H9 (cell line): ENCODE results near the gene RNF114. TPM values are rescaled to one million over a fixed set of nuclear protein-coding genes. Genes with fewer than 3 reads are reported as not detected.

Source experiments
- DNase-seq: peaks from one replicate; pipeline ENCODE4 v3.0.0-alpha.2; 2017
- H2AFZ ChIP-seq: one replicate; pipeline ENCODE4 v1.6.1; 2013; ENCODE audit warnings: mild to moderate bottlenecking, low read length, control low read depth, moderate library complexity
- H2AK5ac ChIP-seq: 2 replicates; pipeline ENCODE4 v1.6.1; 2013; ENCODE audit warnings: low read length, control low read depth, mixed read lengths; ENCODE audit not compliant: insufficient read length
- H2BK120ac ChIP-seq: one replicate; pipeline ENCODE4 v1.6.1; 2013; ENCODE audit warnings: low read depth, mild to moderate bottlenecking, low read length, control low read depth, inconsistent platforms; ENCODE audit not compliant: poor library complexity, severe bottlenecking
- H2BK12ac ChIP-seq: 2 replicates; pipeline ENCODE4 v1.6.1; 2013; ENCODE audit warnings: low read length, control low read depth, mixed read lengths, low read depth; ENCODE audit not compliant: insufficient read length
- H2BK15ac ChIP-seq: 2 replicates; pipeline ENCODE4 v1.6.1; 2013; ENCODE audit warnings: low read depth, low read length, control low read depth
- H2BK20ac ChIP-seq: one replicate; pipeline ENCODE4 v1.6.1; 2013; ENCODE audit warnings: low read depth, mild to moderate bottlenecking, low read length, control low read depth, inconsistent platforms; ENCODE audit not compliant: poor library complexity, severe bottlenecking
- H2BK5ac ChIP-seq: 2 replicates; pipeline ENCODE4 v1.6.1; 2013; ENCODE audit warnings: low read length, control low read depth, mixed read lengths; ENCODE audit not compliant: insufficient read length
- H3K14ac ChIP-seq: 2 replicates; pipeline ENCODE4 v1.6.1; 2013; ENCODE audit warnings: low read length, control low read depth; ENCODE audit not compliant: insufficient read depth
- H3K18ac ChIP-seq: 2 replicates; pipeline ENCODE4 v1.6.1; 2013; ENCODE audit warnings: low read depth, mild to moderate bottlenecking, mixed read lengths, low read length, control low read depth; ENCODE audit not compliant: insufficient read length
- H3K23ac ChIP-seq: 2 replicates; pipeline ENCODE4 v1.6.1; 2013; ENCODE audit warnings: low read length, control low read depth, mixed read lengths, low read depth; ENCODE audit not compliant: insufficient read length
- H3K23me2 ChIP-seq: 2 replicates; pipeline ENCODE4 v1.6.1; 2013; ENCODE audit warnings: low read depth, mild to moderate bottlenecking, mixed read lengths, low read length, control low read depth; ENCODE audit not compliant: insufficient read length, poor library complexity, severe bottlenecking
- H3K27ac ChIP-seq: 2 replicates; pipeline ENCODE4 v1.5.1; 2013; ENCODE audit warnings: low read length, control low read depth, mixed read lengths, low read depth; ENCODE audit not compliant: insufficient read length
- H3K27me3 ChIP-seq: 2 replicates; pipeline ENCODE4 v1.6.1; 2013; ENCODE audit warnings: low read length, control low read depth, inconsistent platforms; ENCODE audit not compliant: insufficient read depth
- H3K4ac ChIP-seq: 2 replicates; pipeline ENCODE4 v1.6.1; 2013; ENCODE audit warnings: low read depth, mild to moderate bottlenecking, control low read depth, inconsistent platforms, low read length, moderate library complexity
- H3K4me1 ChIP-seq: 2 replicates; pipeline ENCODE4 v1.6.1; 2013; ENCODE audit warnings: low read length, control low read depth, inconsistent platforms; ENCODE audit not compliant: insufficient read depth
- H3K4me2 ChIP-seq: 2 replicates; pipeline ENCODE4 v1.6.1; 2013; ENCODE audit warnings: low read length, control low read depth, mixed read lengths; ENCODE audit not compliant: insufficient read length, insufficient read depth
- H3K56ac ChIP-seq: 2 replicates; pipeline ENCODE4 v1.6.1; 2013; ENCODE audit warnings: low read depth, mild to moderate bottlenecking, mixed read lengths, low read length, control low read depth; ENCODE audit not compliant: insufficient read length
- H3K79me1 ChIP-seq: 2 replicates; pipeline ENCODE4 v1.6.1; 2013; ENCODE audit warnings: low read depth, mild to moderate bottlenecking, moderate library complexity, low read length, control low read depth, inconsistent platforms; ENCODE audit not compliant: insufficient read depth, poor library complexity, severe bottlenecking
- H3K79me2 ChIP-seq: 2 replicates; pipeline ENCODE4 v1.6.1; 2013; ENCODE audit warnings: low read length, control low read depth, inconsistent platforms; ENCODE audit not compliant: insufficient read depth
- H3K9ac ChIP-seq: 2 replicates; pipeline ENCODE4 v1.6.1; 2013; ENCODE audit warnings: low read length, control low read depth, mixed read lengths; ENCODE audit not compliant: insufficient read length; ENCODE audit errors: extremely low read depth
- H3K9me3 ChIP-seq: one replicate; pipeline ENCODE4 v1.6.1; 2013; ENCODE audit warnings: low read depth, low read length, inconsistent platforms; ENCODE audit not compliant: control insufficient read depth
- H3T11ph ChIP-seq: one replicate; pipeline ENCODE4 v1.6.1; 2013; ENCODE audit warnings: mild to moderate bottlenecking, low read length, control low read depth, inconsistent platforms
- H4K20me1 ChIP-seq: one replicate; pipeline ENCODE4 v1.6.1; 2013; ENCODE audit not compliant: control insufficient read depth, insufficient read length, insufficient read depth
- H4K5ac ChIP-seq: 2 replicates; pipeline ENCODE4 v1.6.1; 2013; ENCODE audit warnings: low read depth, mild to moderate bottlenecking, mixed read lengths, low read length, control low read depth; ENCODE audit not compliant: insufficient read length
- H4K8ac ChIP-seq: replicated peaks from 2 replicates; pipeline ENCODE4 v1.6.1; 2013; ENCODE audit warnings: low read length, control low read depth, mixed read lengths, low read depth; ENCODE audit not compliant: insufficient read length
- H4K91ac ChIP-seq: 2 replicates; pipeline ENCODE4 v1.6.1; 2013; ENCODE audit warnings: low read depth, mild to moderate bottlenecking, moderate library complexity, mixed read lengths, low read length, control low read depth; ENCODE audit not compliant: insufficient read length
- H3K27ac Mint-ChIP-seq, 3 experiments: 2 replicates in 2 of 3; 3 replicates in 1 of 3; pipeline ENCODE4 v1.8.0; 2020 to 2021; ENCODE audit warnings: mixed read lengths in 3 of 3, mild to moderate bottlenecking in 1 of 3, moderate library complexity in 1 of 3
- H3K27me3 Mint-ChIP-seq: 2 replicates; pipeline ENCODE4 v1.8.0; 2021; ENCODE audit warnings: low read depth, mild to moderate bottlenecking, moderate library complexity, mixed read lengths
- H3K36me3 Mint-ChIP-seq, 3 experiments: 2 replicates in 2 of 3; 3 replicates in 1 of 3; pipeline ENCODE4 v1.8.0; 2020 to 2021; ENCODE audit warnings: low read depth in 3 of 3, mixed read lengths in 3 of 3; ENCODE audit not compliant: insufficient read depth in 1 of 3
- H3K4me1 Mint-ChIP-seq, 2 experiments: 2 replicates each; pipeline ENCODE4 v1.8.0; 2020; ENCODE audit warnings: mixed read lengths in 2 of 2
- H3K4me3 Mint-ChIP-seq, 2 experiments: 2 replicates in 1 of 2; 3 replicates in 1 of 2; pipeline ENCODE4 v1.8.0; 2020 to 2021; ENCODE audit warnings: mild to moderate bottlenecking in 2 of 2, mixed read lengths in 2 of 2, moderate library complexity in 1 of 2
- H3K9me3 Mint-ChIP-seq, 2 experiments: 2 replicates in 1 of 2; 3 replicates in 1 of 2; pipeline ENCODE4 v1.8.0; 2020; ENCODE audit warnings: mild to moderate bottlenecking in 2 of 2, mixed read lengths in 2 of 2, moderate library complexity in 1 of 2
- WGBS: extraction: QIAGEN DNeasy Blood & Tissue Kit; methylation state at CpG from one replicate; pipeline ENCODE4 v1.1.7; 2013; ENCODE audit warnings: missing lambda C conversion rate, low lambda C conversion rate, mixed read lengths; ENCODE audit not compliant: insufficient read length; ENCODE audit errors: extremely low coverage; 5-methylcytosine and 5-hydroxymethylcytosine counted together
- total RNA-seq: library from RNA; stranded (reverse); gene quantifications from 2 replicates; pipeline ENCODE4 v1.2.1, GENCODE V29; 2021
- TF ChIP-seq, protein P1 (sequence below): fragments of 200-600 bp; sonication (generic); conservative IDR thresholded peaks from 3 replicates; pipeline ENCODE4 v1.8.0; 2021; ENCODE audit warnings: antibody characterized with exemption, mild to moderate bottlenecking

Gene RNF114
- total RNA-seq, 1 experiment from 2014 or later: 75.5 TPM

- no peaks in the 10 kb centered on the region for H3K27me3 ChIP-seq
- no peaks in the 10 kb centered on the region; the same call in 1 of the 2 replicates for H3K4me1 ChIP-seq
- H3K9me3 ChIP-seq: no peaks in the 10 kb centered on the region
- no peak overlapping the region for H3K18ac ChIP-seq
- peaks cover 6 to 17% of the 10 kb centered on the region in 2 experiments; a peak in 3 of 4 replicates for H3K4me1 Mint-ChIP-seq
- peak overlapping the region in 1 of 3 experiments; percentile 46; a peak in 1 of 7 replicates for H3K27ac Mint-ChIP-seq
- no peak overlapping the region for H3K56ac ChIP-seq
- no peak overlapping the region for H2BK12ac ChIP-seq
- no peaks in the 10 kb centered on the region for H3K23me2 ChIP-seq
- no peak overlapping the region for H3K4ac ChIP-seq
- WGBS: no CpG with 5 or more reads among the region's 8 CpGs
- no peak overlapping the region for H3K4me2 ChIP-seq
- H2AFZ ChIP-seq: no peak overlapping the region
- H3K23ac ChIP-seq: no peak overlapping the region
- no peak overlapping the region for H2BK20ac ChIP-seq
- H2BK5ac ChIP-seq: no peak overlapping the region
- H4K8ac ChIP-seq: no peak overlapping the region
- no peak overlapping the region for H2BK120ac ChIP-seq
- H2AK5ac ChIP-seq: no peak overlapping the region
- TF ChIP-seq, protein P1, sequence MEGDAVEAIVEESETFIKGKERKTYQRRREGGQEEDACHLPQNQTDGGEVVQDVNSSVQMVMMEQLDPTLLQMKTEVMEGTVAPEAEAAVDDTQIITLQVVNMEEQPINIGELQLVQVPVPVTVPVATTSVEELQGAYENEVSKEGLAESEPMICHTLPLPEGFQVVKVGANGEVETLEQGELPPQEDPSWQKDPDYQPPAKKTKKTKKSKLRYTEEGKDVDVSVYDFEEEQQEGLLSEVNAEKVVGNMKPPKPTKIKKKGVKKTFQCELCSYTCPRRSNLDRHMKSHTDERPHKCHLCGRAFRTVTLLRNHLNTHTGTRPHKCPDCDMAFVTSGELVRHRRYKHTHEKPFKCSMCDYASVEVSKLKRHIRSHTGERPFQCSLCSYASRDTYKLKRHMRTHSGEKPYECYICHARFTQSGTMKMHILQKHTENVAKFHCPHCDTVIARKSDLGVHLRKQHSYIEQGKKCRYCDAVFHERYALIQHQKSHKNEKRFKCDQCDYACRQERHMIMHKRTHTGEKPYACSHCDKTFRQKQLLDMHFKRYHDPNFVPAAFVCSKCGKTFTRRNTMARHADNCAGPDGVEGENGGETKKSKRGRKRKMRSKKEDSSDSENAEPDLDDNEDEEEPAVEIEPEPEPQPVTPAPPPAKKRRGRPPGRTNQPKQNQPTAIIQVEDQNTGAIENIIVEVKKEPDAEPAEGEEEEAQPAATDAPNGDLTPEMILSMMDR: no peak
- no peaks in the 10 kb centered on the region for H3K36me3 Mint-ChIP-seq
- H4K5ac ChIP-seq: no peak overlapping the region
- H3K79me1 ChIP-seq: no peaks in the 10 kb centered on the region
- no peak overlapping the region for H4K91ac ChIP-seq
- H4K20me1 ChIP-seq: no peaks in the 10 kb centered on the region
- H3K27me3 Mint-ChIP-seq: no peaks in the 10 kb centered on the region
- DNase-seq: no peak
- no peak overlapping the region for H3K4me3 Mint-ChIP-seq
- H3K9ac ChIP-seq: no peak overlapping the region
- no peak overlapping the region for H3T11ph ChIP-seq
- no peak overlapping the region for H2BK15ac ChIP-seq
- no peak overlapping the region for H3K27ac ChIP-seq
- H3K14ac ChIP-seq: no peak overlapping the region
- H3K9me3 Mint-ChIP-seq: no peaks in the 10 kb centered on the region
- no peaks in the 10 kb centered on the region for H3K79me2 ChIP-seq
These were observed 34.3 kb downstream of the RNF114 start for GRCh38 chr20:49970498-49970897.
